Trophoblast cell (in vitro differentiated cells and primary cell): Measurements from ENCODE around the gene ATG10.
"Not testable (repeated sequence)": the region's sequence is repeated elsewhere in the genome, so short reads cannot be mapped to it uniquely, and the experiment has no call there.

ENCODE experiments used
- DNase-seq, 2 donors: peaks; one replicate each; pipeline ENCODE4 v3.0.0-alpha.2; 2016
- H2AFZ ChIP-seq: 2 replicates; pipeline ENCODE4 v1.6.1; 2013; ENCODE audit warnings: low read length, moderate library complexity, mild to moderate bottlenecking; ENCODE audit not compliant: insufficient read depth, poor library complexity
- H2AK5ac ChIP-seq: 2 replicates; pipeline ENCODE4 v1.6.1; 2013; ENCODE audit warnings: mild to moderate bottlenecking, low read length
- H2BK120ac ChIP-seq: 2 replicates; pipeline ENCODE4 v1.6.1; 2013; ENCODE audit warnings: low read length, mild to moderate bottlenecking, moderate library complexity; ENCODE audit not compliant: insufficient read depth, poor library complexity
- H2BK12ac ChIP-seq: 2 replicates; pipeline ENCODE4 v1.6.1; 2013; ENCODE audit warnings: mild to moderate bottlenecking, low read length, moderate library complexity
- H2BK5ac ChIP-seq: 2 replicates; pipeline ENCODE4 v1.6.1; 2013; ENCODE audit warnings: low read length, low read depth, moderate library complexity, mild to moderate bottlenecking; ENCODE audit not compliant: poor library complexity
- H3K14ac ChIP-seq: 2 replicates; pipeline ENCODE4 v1.6.1; 2013; ENCODE audit warnings: mild to moderate bottlenecking, low read length
- H3K18ac ChIP-seq: 2 replicates; pipeline ENCODE4 v1.6.1; 2013; ENCODE audit warnings: mild to moderate bottlenecking, low read length
- H3K23ac ChIP-seq: 2 replicates; pipeline ENCODE4 v1.6.1; 2013; ENCODE audit warnings: low read length
- H3K27ac ChIP-seq: 2 replicates; pipeline ENCODE4 v1.5.1; 2013; ENCODE audit warnings: low read depth, mild to moderate bottlenecking, inconsistent platforms, low read length, moderate library complexity
- H3K27me3 ChIP-seq: 2 replicates; pipeline ENCODE4 v1.6.1; 2013; ENCODE audit warnings: inconsistent platforms, mild to moderate bottlenecking, low read length, moderate library complexity; ENCODE audit not compliant: insufficient read depth
- H3K36me3 ChIP-seq, 2 experiments: 1 replicate in 1 of 2; 2 replicates in 1 of 2; pipeline ENCODE4 v1.6.1; 2013; ENCODE audit warnings: low read length in 2 of 2, mild to moderate bottlenecking in 2 of 2, moderate library complexity in 1 of 2; ENCODE audit not compliant: insufficient read depth in 2 of 2, control insufficient read depth in 1 of 2
- H3K4ac ChIP-seq: 2 replicates; pipeline ENCODE4 v1.6.1; 2013; ENCODE audit warnings: low read depth, mild to moderate bottlenecking, low read length, moderate library complexity
- H3K4me1 ChIP-seq, 2 experiments: 1 replicate in 1 of 2; 2 replicates in 1 of 2; pipeline ENCODE4 v1.6.1; 2013; ENCODE audit warnings: low read length in 2 of 2, mild to moderate bottlenecking in 2 of 2, moderate library complexity in 1 of 2; ENCODE audit not compliant: insufficient read depth in 2 of 2, control insufficient read depth in 1 of 2
- H3K4me2 ChIP-seq: 2 replicates; pipeline ENCODE4 v1.6.1; 2013; ENCODE audit warnings: inconsistent platforms, mild to moderate bottlenecking, low read length, moderate library complexity
- H3K4me3 ChIP-seq: 2 replicates; pipeline ENCODE4 v1.5.1; 2013; ENCODE audit warnings: mild to moderate bottlenecking, low read depth, low read length, inconsistent platforms
- H3K79me1 ChIP-seq: one replicate; pipeline ENCODE4 v1.6.1; 2013; ENCODE audit warnings: low read length
- H3K79me2 ChIP-seq: 2 replicates; pipeline ENCODE4 v1.6.1; 2013; ENCODE audit warnings: low read length, mild to moderate bottlenecking; ENCODE audit not compliant: control insufficient read depth, insufficient read depth, poor library complexity
- H3K9ac ChIP-seq: 2 replicates; pipeline ENCODE4 v1.6.1; 2013; ENCODE audit warnings: mild to moderate bottlenecking, low read length
- H3K9me3 ChIP-seq: 2 replicates; pipeline ENCODE4 v1.6.1; 2013; ENCODE audit warnings: low read depth, mild to moderate bottlenecking, control low read depth, inconsistent platforms, low read length; ENCODE audit not compliant: insufficient read depth
- H4K12ac ChIP-seq: 2 replicates; pipeline ENCODE4 v1.6.1; 2013; ENCODE audit warnings: low read depth, mild to moderate bottlenecking, low read length, moderate library complexity
- H4K8ac ChIP-seq: 2 replicates; pipeline ENCODE4 v1.6.1; 2013; ENCODE audit warnings: low read depth, mild to moderate bottlenecking, low read length, moderate library complexity
- H4K91ac ChIP-seq: one replicate; pipeline ENCODE4 v1.6.1; 2013; ENCODE audit warnings: low read depth, mild to moderate bottlenecking, low read length, moderate library complexity
- WGBS: extraction: QIAGEN DNeasy Blood & Tissue Kit; methylation state at CpG from one replicate; pipeline ENCODE4 v1.1.7; 2013; ENCODE audit warnings: missing lambda C conversion rate; ENCODE audit not compliant: insufficient read length, insufficient coverage; ENCODE audit errors: extremely low coverage; 5-methylcytosine and 5-hydroxymethylcytosine counted together

ATG10 gene

GRCh38 chr5:82259172-82259800 lies 287.5 kb downstream of the ATG10 start:
- H3K4me2 ChIP-seq, result no peak overlapping the region
- H3K23ac ChIP-seq, result no peak overlapping the region
- H3K4ac ChIP-seq, result no peak overlapping the region
- no peak overlapping the region for H4K8ac ChIP-seq
- H2AK5ac ChIP-seq, result no peak overlapping the region
- H2AFZ ChIP-seq, result no peak overlapping the region
- no peak overlapping the region for H2BK12ac ChIP-seq
- no peaks in the 10 kb centered on the region for H3K27me3 ChIP-seq
- no peaks in the 10 kb centered on the region for H3K79me1 ChIP-seq
- no peaks in the 10 kb centered on the region for H3K4me1 ChIP-seq
- no peaks in the 10 kb centered on the region for H3K9me3 ChIP-seq
- no CpG with 5 or more reads among the region's 3 CpGs for WGBS
- no peak overlapping the region for H3K9ac ChIP-seq
- H2BK120ac ChIP-seq, result no peak overlapping the region
- H2BK5ac ChIP-seq, result no peak overlapping the region
- no peak overlapping the region for H3K14ac ChIP-seq
- no peak overlapping the region for H3K27ac ChIP-seq
- peak in 1 of 2 donors; percentile 26 for DNase-seq
- no peak overlapping the region for H3K18ac ChIP-seq
- H4K91ac ChIP-seq, result no peak overlapping the region
- H3K36me3 ChIP-seq, result no peaks in the 10 kb centered on the region
- H4K12ac ChIP-seq, result no peak overlapping the region
- no peak overlapping the region for H3K4me3 ChIP-seq
- no peaks in the 10 kb centered on the region for H3K79me2 ChIP-seq

GRCh38 chr5:82265047-82265446 lies 293.2 kb downstream of the ATG10 start:
- no peaks in the 10 kb centered on the region for H3K79me1 ChIP-seq
- no CpG with 5 or more reads among the region's 4 CpGs for WGBS
- H2BK12ac ChIP-seq, result no peak overlapping the region
- H4K12ac ChIP-seq, result no peak overlapping the region
- H3K14ac ChIP-seq, result no peak overlapping the region
- no peaks in the 10 kb centered on the region for H3K79me2 ChIP-seq
- H3K4me1 ChIP-seq, result no peaks in the 10 kb centered on the region
- no peak overlapping the region for H3K4ac ChIP-seq
- no peak overlapping the region for H2BK5ac ChIP-seq
- no peak overlapping the region for H4K8ac ChIP-seq
- H3K9me3 ChIP-seq, result no peaks in the 10 kb centered on the region
- no peak overlapping the region for H4K91ac ChIP-seq
- H3K36me3 ChIP-seq, result peaks cover 2% of the 10 kb centered on the region in 2 experiments
- no peak overlapping the region for H3K4me3 ChIP-seq
- H3K27ac ChIP-seq, result no peak overlapping the region
- no peak overlapping the region for H3K9ac ChIP-seq
- H3K18ac ChIP-seq, result no peak overlapping the region
- H2AK5ac ChIP-seq, result no peak overlapping the region
- no peaks in the 10 kb centered on the region for H3K27me3 ChIP-seq
- H2BK120ac ChIP-seq, result no peak overlapping the region
- H3K4me2 ChIP-seq, result no peak overlapping the region
- H2AFZ ChIP-seq, result no peak overlapping the region
- no peak for DNase-seq
- no peak overlapping the region for H3K23ac ChIP-seq

GRCh38 chr5:82267297-82267933 lies 295.6 kb downstream of the ATG10 start:
- not testable (repeated sequence) for H4K8ac ChIP-seq, H3K27ac ChIP-seq, H2BK5ac ChIP-seq, H2AK5ac ChIP-seq, H3K79me1 ChIP-seq, H3K9ac ChIP-seq, H3K36me3 ChIP-seq, H3K4me3 ChIP-seq, H2AFZ ChIP-seq, H2BK12ac ChIP-seq, H3K14ac ChIP-seq, H3K27me3 ChIP-seq, H3K4ac ChIP-seq, H3K4me2 ChIP-seq, H2BK120ac ChIP-seq, H3K9me3 ChIP-seq, DNase-seq, H3K23ac ChIP-seq, H3K79me2 ChIP-seq, H3K18ac ChIP-seq, H3K4me1 ChIP-seq, H4K91ac ChIP-seq, H4K12ac ChIP-seq
- no CpG with 5 or more reads among the region's 9 CpGs for WGBS

GRCh38 chr5:82269363-82269762 lies 297.5 kb downstream of the ATG10 start:
- WGBS, result no CpG with 5 or more reads among the region's 2 CpGs
- H3K4ac ChIP-seq, H4K8ac ChIP-seq, H2BK12ac ChIP-seq, H3K4me1 ChIP-seq, H4K12ac ChIP-seq, H4K91ac ChIP-seq, H3K36me3 ChIP-seq, H2BK120ac ChIP-seq, H3K4me2 ChIP-seq, H3K9me3 ChIP-seq, H3K27me3 ChIP-seq, H2AFZ ChIP-seq, H3K79me2 ChIP-seq, H3K23ac ChIP-seq, DNase-seq, H2BK5ac ChIP-seq, H3K79me1 ChIP-seq, H3K27ac ChIP-seq, H3K9ac ChIP-seq, H3K4me3 ChIP-seq, H3K18ac ChIP-seq, H2AK5ac ChIP-seq, H3K14ac ChIP-seq: not testable (repeated sequence)
